IMR-90 (cell line): ENCODE measurements around the gene CDC7. TPM values are rescaled to one million over a fixed set of nuclear protein-coding genes. Genes with fewer than 3 reads are reported as not detected.

ENCODE experiments used
- ATAC-seq: fragments of 200-7000 bp; cut with Tn5 transposase; 2 replicates; pipeline ENCODE4 v1.9.1; 2020; ENCODE audit warnings: low read depth, mild to moderate bottlenecking, moderate library complexity
- BruUV-seq: library from RNA; stranded (reverse); fragments of 400-500 nt; replicated peaks from 2 replicates; lab custom pipeline; 2021; lab: Mats Ljungman, UMichigan
- CTCF ChIA-PET: fragments of 300-600 bp; formaldehyde crosslinking; extraction: SDS; loops from one replicate; lab custom pipeline; 2021; ENCODE audit warnings: antibody characterized with exemption; lab: Yijun Ruan, JAX
- POLR2A ChIA-PET: fragments of 300-600 bp; sonication (Branson Sonifier 250); formaldehyde crosslinking; loops from one replicate; lab custom pipeline; 2022; ENCODE audit warnings: antibody characterized with exemption; ENCODE audit not compliant: unreplicated experiment; lab: Charles Lee
- DNase-seq: peaks from one replicate; pipeline ENCODE4 v3.0.0; 2013
- H2AFZ ChIP-seq: replicated peaks from 2 replicates; pipeline ENCODE3; 2013; ENCODE audit warnings: low read length, mild to moderate bottlenecking; ENCODE audit not compliant: poor library complexity
- H2AK5ac ChIP-seq: 2 replicates; pipeline ENCODE4 v1.6.1; 2013; ENCODE audit warnings: low read depth, low read length, inconsistent platforms
- H2AK9ac ChIP-seq: replicated peaks from 2 replicates; pipeline ENCODE3; 2013; ENCODE audit warnings: mild to moderate bottlenecking, low read depth, low read length, moderate library complexity; ENCODE audit not compliant: poor library complexity
- H2BK120ac ChIP-seq: 2 replicates; pipeline ENCODE4 v1.6.1; 2013; ENCODE audit warnings: low read depth, low read length, inconsistent platforms
- H2BK15ac ChIP-seq: 3 replicates; pipeline ENCODE4 v1.6.1; 2013; ENCODE audit warnings: low read depth, low read length, inconsistent platforms
- H2BK20ac ChIP-seq: 2 replicates; pipeline ENCODE4 v1.6.1; 2013; ENCODE audit warnings: low read depth, mild to moderate bottlenecking, inconsistent platforms, low read length, moderate library complexity
- H2BK5ac ChIP-seq: 2 replicates; pipeline ENCODE4 v1.6.1; 2013; ENCODE audit warnings: mild to moderate bottlenecking, low read depth, low read length, inconsistent platforms; ENCODE audit not compliant: poor library complexity, severe bottlenecking
- H3K14ac ChIP-seq: replicated peaks from 2 replicates; pipeline ENCODE4 v1.6.1; 2013; ENCODE audit warnings: low read depth, low read length, inconsistent platforms
- H3K18ac ChIP-seq: 2 replicates; pipeline ENCODE4 v1.6.1; 2013; ENCODE audit warnings: low read depth, low read length, control low read depth
- H3K23ac ChIP-seq: 2 replicates; pipeline ENCODE4 v1.6.1; 2013; ENCODE audit warnings: low read depth, low read length, inconsistent platforms
- H3K27ac ChIP-seq: 2 replicates; pipeline ENCODE4 v1.5.1; 2013; ENCODE audit warnings: mild to moderate bottlenecking, control low read depth, low read length; ENCODE audit not compliant: insufficient read depth
- H3K27me3 ChIP-seq: 2 replicates; pipeline ENCODE4 v1.6.1; 2013; ENCODE audit warnings: low read length; ENCODE audit not compliant: control insufficient read depth, insufficient read depth
- H3K36me3 ChIP-seq: 2 replicates; pipeline ENCODE4 v1.6.1; 2013; ENCODE audit warnings: low read length, mixed read lengths; ENCODE audit not compliant: control insufficient read depth, insufficient read depth
- H3K4ac ChIP-seq: 2 replicates; pipeline ENCODE4 v1.6.1; 2013; ENCODE audit warnings: low read depth, low read length, inconsistent platforms
- H3K4me1 ChIP-seq: 2 replicates; pipeline ENCODE4 v1.6.1; 2013; ENCODE audit warnings: low read length, mixed read lengths; ENCODE audit not compliant: control insufficient read depth, insufficient read depth
- H3K4me2 ChIP-seq: 2 replicates; pipeline ENCODE4 v1.6.1; 2013; ENCODE audit warnings: low read depth, mild to moderate bottlenecking, control low read depth, low read length, moderate library complexity
- H3K4me3 ChIP-seq: 2 replicates; pipeline ENCODE4 v1.5.1; 2013; ENCODE audit warnings: low read depth, mild to moderate bottlenecking, control low read depth, low read length, moderate library complexity; ENCODE audit not compliant: insufficient read depth
- H3K56ac ChIP-seq: 2 replicates; pipeline ENCODE4 v1.6.1; 2013; ENCODE audit warnings: low read length, inconsistent platforms; ENCODE audit not compliant: insufficient read depth; ENCODE audit errors: extremely low read depth
- H3K79me1 ChIP-seq, 2 experiments: 2 replicates each; pipeline ENCODE4 v1.6.1; 2013; ENCODE audit warnings: low read length in 2 of 2, inconsistent platforms in 1 of 2, low read depth in 1 of 2
- H3K9ac ChIP-seq: 2 replicates; pipeline ENCODE4 v1.6.1; 2013; ENCODE audit warnings: low read depth, low read length, control low read depth
- H3K9me1 ChIP-seq: 2 replicates; pipeline ENCODE4 v1.6.1; 2013; ENCODE audit warnings: low read length, inconsistent platforms; ENCODE audit not compliant: insufficient read depth
- H3K9me3 ChIP-seq: 2 replicates; pipeline ENCODE4 v1.6.1; 2013; ENCODE audit warnings: low read length; ENCODE audit not compliant: control insufficient read depth, insufficient read depth
- H4K20me1 ChIP-seq: 2 replicates; pipeline ENCODE4 v1.6.1; 2013; ENCODE audit warnings: low read length, inconsistent platforms; ENCODE audit not compliant: insufficient read depth
- H4K5ac ChIP-seq: 2 replicates; pipeline ENCODE4 v1.6.1; 2013; ENCODE audit warnings: mild to moderate bottlenecking, low read depth, low read length, control low read depth
- H4K8ac ChIP-seq, 2 experiments: 2 replicates each; pipeline ENCODE4 v1.6.1; 2013; ENCODE audit warnings: low read depth in 2 of 2, low read length in 2 of 2, control low read depth in 1 of 2, inconsistent platforms in 1 of 2
- H4K91ac ChIP-seq: 2 replicates; pipeline ENCODE4 v1.6.1; 2013; ENCODE audit warnings: low read depth, low read length, inconsistent platforms; ENCODE audit not compliant: insufficient read depth
- BHLHE40 ChIP-seq: fragments of 150-350 bp; IDR thresholded peaks from 2 replicates; pipeline ENCODE4 v1.6.1; 2016; ENCODE audit warnings: mild to moderate bottlenecking, low read depth, low read length
- MAZ ChIP-seq: IDR thresholded peaks from 2 replicates; pipeline ENCODE4 v1.6.1; 2012; ENCODE audit warnings: low read depth, mild to moderate bottlenecking, low read length, improper control_type of control experiment, moderate library complexity, borderline replicate concordance
- RAD21 ChIP-seq: IDR thresholded peaks from 2 replicates; pipeline ENCODE4 v1.6.1; 2012; ENCODE audit warnings: low read length, improper control_type of control experiment
- SMC3 ChIP-seq: fragments of 150-350 bp; IDR thresholded peaks from 2 replicates; pipeline ENCODE4 v1.6.1; 2016; ENCODE audit warnings: low read depth, mild to moderate bottlenecking, antibody characterized with exemption, low read length, moderate library complexity
- WGBS, 2 experiments: methylation state at CpG; one replicate each; pipeline versions ENCODE4 v1.1.5 to v1.1.7; 2013; ENCODE audit warnings: missing lambda C conversion rate in 2 of 2; ENCODE audit not compliant: insufficient read length in 1 of 2; ENCODE audit errors: extremely low coverage in 2 of 2; 5-methylcytosine and 5-hydroxymethylcytosine counted together
- dilution Hi-C: fragments of 300-500 bp; cut with HindIII; formaldehyde crosslinking; loops from one replicate; pipeline ENCODE4 v1.14.3; 2018; ENCODE audit warnings: low sequenced_read_pairs; ENCODE audit not compliant: unreplicated experiment
- in situ Hi-C: fragments of 300-500 bp; cut with MboI; formaldehyde crosslinking; loops from 3 replicates; pipeline ENCODE4 v1.14.3; 2019; ENCODE audit warnings: low sequenced_read_pairs, inconsistent platforms, mixed read lengths
- intact Hi-C: fragments of 100-400 bp; cut with micrococcal nuclease; formaldehyde crosslinking; loops from 2 replicates; pipeline ENCODE4 v1.10.0; 2022
- polyA plus RNA-seq, 3 experiments: library from polyadenylated mRNA; depleted of rRNA; stranded (reverse); fragments of >200 nt; gene quantifications; 2 replicates each; pipeline ENCODE4 v1.2.3, GENCODE V29; 2012; ENCODE audit warnings: low replicate concordance in 1 of 3
- total RNA-seq: library from RNA; depleted of rRNA; stranded (reverse); fragments of >200 nt; gene quantifications from 2 replicates; pipeline ENCODE4 v1.2.3, GENCODE V29; 2012
- TF ChIP-seq, protein P1 (sequence below): conservative IDR thresholded peaks from 2 replicates; pipeline ENCODE4 v1.5.1; 2012; ENCODE audit warnings: mild to moderate bottlenecking, low read depth, low read length, improper control_type of control experiment
- TF ChIP-seq, protein P2 (sequence below): fragments of 150-350 bp; IDR thresholded peaks from 2 replicates; pipeline ENCODE4 v1.6.1; 2017; ENCODE audit warnings: mild to moderate bottlenecking, antibody characterized with exemption, low read length, low read depth

CDC7 gene
- total and polyA plus RNA-seq, 2 of the 4 experiments (the other 2 are of a cell fraction), result 4.3 to 4.7 TPM

DNA sequence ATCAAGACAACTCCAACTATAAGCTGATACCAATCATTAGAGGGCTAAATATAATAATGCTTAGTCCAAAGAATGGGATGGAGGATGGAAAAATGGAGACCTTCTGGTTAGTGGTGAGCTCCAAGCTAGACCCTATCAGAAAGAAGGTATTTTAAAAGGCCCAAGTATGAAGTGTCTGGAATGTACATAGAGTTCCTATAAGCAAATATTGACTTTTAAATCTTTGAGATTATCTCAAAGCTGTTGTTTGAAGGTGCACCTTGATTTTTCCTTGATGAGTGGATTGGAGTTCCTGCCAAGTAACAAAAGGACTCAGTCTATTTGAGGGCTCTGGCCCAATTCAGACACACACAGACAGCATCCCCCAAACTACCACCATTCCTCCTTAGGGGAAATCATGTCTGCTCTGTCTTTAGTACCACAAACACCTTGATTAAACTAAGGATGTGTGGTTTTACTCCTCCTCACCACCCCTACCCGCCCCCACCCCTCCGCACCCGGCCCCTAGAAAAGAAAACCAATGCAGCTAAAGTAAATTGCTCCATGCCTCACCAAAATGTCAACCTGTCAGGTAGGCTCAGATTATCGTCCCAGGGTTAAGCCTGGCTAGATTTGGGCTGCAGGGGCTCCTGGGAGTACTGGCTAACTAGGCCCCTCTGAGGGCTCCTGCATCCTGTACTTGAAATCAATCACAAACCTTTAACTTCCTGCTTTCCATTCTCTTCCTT, 59.4 kb downstream of the CDC7 start:
- no peak overlapping the region for H3K27ac ChIP-seq
- no peak overlapping the region for H2BK120ac ChIP-seq
- ATAC-seq, result no peak
- no peak overlapping the region for H3K18ac ChIP-seq
- no peaks in the 10 kb centered on the region for H3K79me1 ChIP-seq
- H3K4me3 ChIP-seq, result no peak overlapping the region
- no peak overlapping the region for H2BK15ac ChIP-seq
- H3K4me2 ChIP-seq, result no peak overlapping the region
- POLR2A ChIA-PET, result interaction anchor here (0.6 kb wide), 1 partner anchor 615 kb away, joined by 4 read pairs; no protein-coding TSS in a partner anchor
- CTCF ChIA-PET, result no interaction called here
- H2AK5ac ChIP-seq, result no peak overlapping the region
- DNase-seq, result no peak
- no peak overlapping the region for H3K14ac ChIP-seq
- peaks cover 14% of the 10 kb centered on the region for H3K4me1 ChIP-seq
- dilution Hi-C loops (no loop called here), intact Hi-C loops (no loop called here), in situ Hi-C loops (no loop called here)
- H3K27me3 ChIP-seq, result no peaks in the 10 kb centered on the region
- H3K4ac ChIP-seq, result no peak overlapping the region
- no peak overlapping the region for H2AFZ ChIP-seq
- H3K9ac ChIP-seq, result no peak overlapping the region
- BruUV-seq, result no TSS peak
- no peaks in the 10 kb centered on the region for H3K36me3 ChIP-seq
- no CpG with 5 or more reads among the region's 4 CpGs for WGBS, 2 experiments
- no peaks in the 10 kb centered on the region for H3K9me3 ChIP-seq
- H3K23ac ChIP-seq, result no peak overlapping the region
- H3K9me1 ChIP-seq, result peaks cover 16% of the 10 kb centered on the region
- no peak overlapping the region for H4K8ac ChIP-seq
- no peak overlapping the region for H3K56ac ChIP-seq
- H2AK9ac ChIP-seq, result no peak overlapping the region
- TF ChIP-seq BHLHE40 (no peak), SMC3 (no peak), RAD21 (no peak), MAZ (no peak)
- TF ChIP-seq, protein P1, sequence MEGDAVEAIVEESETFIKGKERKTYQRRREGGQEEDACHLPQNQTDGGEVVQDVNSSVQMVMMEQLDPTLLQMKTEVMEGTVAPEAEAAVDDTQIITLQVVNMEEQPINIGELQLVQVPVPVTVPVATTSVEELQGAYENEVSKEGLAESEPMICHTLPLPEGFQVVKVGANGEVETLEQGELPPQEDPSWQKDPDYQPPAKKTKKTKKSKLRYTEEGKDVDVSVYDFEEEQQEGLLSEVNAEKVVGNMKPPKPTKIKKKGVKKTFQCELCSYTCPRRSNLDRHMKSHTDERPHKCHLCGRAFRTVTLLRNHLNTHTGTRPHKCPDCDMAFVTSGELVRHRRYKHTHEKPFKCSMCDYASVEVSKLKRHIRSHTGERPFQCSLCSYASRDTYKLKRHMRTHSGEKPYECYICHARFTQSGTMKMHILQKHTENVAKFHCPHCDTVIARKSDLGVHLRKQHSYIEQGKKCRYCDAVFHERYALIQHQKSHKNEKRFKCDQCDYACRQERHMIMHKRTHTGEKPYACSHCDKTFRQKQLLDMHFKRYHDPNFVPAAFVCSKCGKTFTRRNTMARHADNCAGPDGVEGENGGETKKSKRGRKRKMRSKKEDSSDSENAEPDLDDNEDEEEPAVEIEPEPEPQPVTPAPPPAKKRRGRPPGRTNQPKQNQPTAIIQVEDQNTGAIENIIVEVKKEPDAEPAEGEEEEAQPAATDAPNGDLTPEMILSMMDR, result no peak
- TF ChIP-seq, protein P2, sequence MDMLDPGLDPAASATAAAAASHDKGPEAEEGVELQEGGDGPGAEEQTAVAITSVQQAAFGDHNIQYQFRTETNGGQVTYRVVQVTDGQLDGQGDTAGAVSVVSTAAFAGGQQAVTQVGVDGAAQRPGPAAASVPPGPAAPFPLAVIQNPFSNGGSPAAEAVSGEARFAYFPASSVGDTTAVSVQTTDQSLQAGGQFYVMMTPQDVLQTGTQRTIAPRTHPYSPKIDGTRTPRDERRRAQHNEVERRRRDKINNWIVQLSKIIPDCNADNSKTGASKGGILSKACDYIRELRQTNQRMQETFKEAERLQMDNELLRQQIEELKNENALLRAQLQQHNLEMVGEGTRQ, result no peak
- H2BK20ac ChIP-seq, result no peak overlapping the region
- no peak overlapping the region for H4K5ac ChIP-seq
- no peak overlapping the region for H4K91ac ChIP-seq
- H2BK5ac ChIP-seq, result no peak overlapping the region
- no peaks in the 10 kb centered on the region for H4K20me1 ChIP-seq
